ENCODE results near the gene PPM1K.

PPM1K gene

GRCh38 chr4:88276952-88277710 lies 7.2 kb downstream of the PPM1K start:
- DNase-seq: no peak

- no peak for DNase-seq
Observed at GRCh38 chr4:88275949-88276515, 8.3 kb downstream of the PPM1K start.

- no peak for DNase-seq
Observed at GRCh38 chr4:88275516-88275915, 8.8 kb downstream of the PPM1K start.

GRCh38 chr4:88268913-88269312 lies 15.4 kb downstream of the PPM1K start:
- no peak for DNase-seq

GRCh38 chr4:88264336-88264735 lies 20.0 kb downstream of the PPM1K start:
- DNase-seq: no peak

- DNase-seq: no peak
Observed at GRCh38 chr4:88257726-88258125, 26.6 kb downstream of the PPM1K start.

- DNase-seq: no peak
Observed at GRCh38 chr4:88255111-88255510, 29.2 kb downstream of the PPM1K start.

GRCh38 chr4:88251924-88252323 lies 32.4 kb downstream of the PPM1K start:
- DNase-seq: no peak

- no peak for DNase-seq
Observed at GRCh38 chr4:88247148-88247547, 37.2 kb downstream of the PPM1K start.

- no peak for DNase-seq
Observed at GRCh38 chr4:88246600-88246999, 37.8 kb downstream of the PPM1K start.

GRCh38 chr4:88244816-88245579 lies 39.4 kb downstream of the PPM1K start:
- DNase-seq: peak; percentile 21

GRCh38 chr4:88244056-88244455 lies 40.3 kb downstream of the PPM1K start:
- DNase-seq: no peak

GRCh38 chr4:88242144-88242543 lies 42.2 kb downstream of the PPM1K start:
- no peak for DNase-seq

- DNase-seq: no peak
Observed at GRCh38 chr4:88240297-88240714, 44.1 kb downstream of the PPM1K start.

- no peak for DNase-seq
Observed at GRCh38 chr4:88230969-88231771, 53.2 kb downstream of the PPM1K start.

GRCh38 chr4:88230461-88230891 lies 53.9 kb downstream of the PPM1K start:
- DNase-seq: no peak

GRCh38 chr4:88227734-88228133 lies 56.6 kb downstream of the PPM1K start:
- no peak for DNase-seq

- DNase-seq: no peak
Observed at GRCh38 chr4:88226143-88226542, 58.2 kb downstream of the PPM1K start.

GRCh38 chr4:88225232-88226105 lies 58.9 kb downstream of the PPM1K start:
- no peak for DNase-seq

GRCh38 chr4:88223516-88223915 lies 60.8 kb downstream of the PPM1K start:
- DNase-seq: no peak

- peak; percentile 68 for DNase-seq
Observed at GRCh38 chr4:88219099-88219498, 65.3 kb downstream of the PPM1K start.

GRCh38 chr4:88217169-88217568 lies 67.2 kb downstream of the PPM1K start:
- DNase-seq: no peak
